ENCODE data around the gene CHFR.

DNA sequence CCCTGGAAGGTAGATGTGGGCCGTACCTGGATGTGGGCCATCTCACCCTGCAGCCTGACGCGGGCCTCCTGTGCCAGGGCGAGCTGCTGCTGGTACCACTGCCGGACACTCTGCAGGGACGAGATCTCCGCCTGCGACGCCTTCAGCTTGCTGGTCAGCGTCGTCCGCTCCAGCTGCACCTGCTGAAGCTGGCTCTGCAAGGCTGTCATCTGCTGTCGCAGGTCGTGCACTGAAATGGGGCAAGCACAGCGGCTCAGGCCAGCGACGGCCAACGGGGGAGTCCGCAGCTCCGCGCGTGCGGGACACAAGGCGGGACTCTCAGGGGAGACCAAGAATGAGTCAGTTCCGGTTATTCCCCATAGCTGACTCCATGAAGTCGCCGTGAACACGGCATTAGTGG lies 85.7 kb downstream of the CHFR start:
- TF ChIP-seq, protein P1, sequence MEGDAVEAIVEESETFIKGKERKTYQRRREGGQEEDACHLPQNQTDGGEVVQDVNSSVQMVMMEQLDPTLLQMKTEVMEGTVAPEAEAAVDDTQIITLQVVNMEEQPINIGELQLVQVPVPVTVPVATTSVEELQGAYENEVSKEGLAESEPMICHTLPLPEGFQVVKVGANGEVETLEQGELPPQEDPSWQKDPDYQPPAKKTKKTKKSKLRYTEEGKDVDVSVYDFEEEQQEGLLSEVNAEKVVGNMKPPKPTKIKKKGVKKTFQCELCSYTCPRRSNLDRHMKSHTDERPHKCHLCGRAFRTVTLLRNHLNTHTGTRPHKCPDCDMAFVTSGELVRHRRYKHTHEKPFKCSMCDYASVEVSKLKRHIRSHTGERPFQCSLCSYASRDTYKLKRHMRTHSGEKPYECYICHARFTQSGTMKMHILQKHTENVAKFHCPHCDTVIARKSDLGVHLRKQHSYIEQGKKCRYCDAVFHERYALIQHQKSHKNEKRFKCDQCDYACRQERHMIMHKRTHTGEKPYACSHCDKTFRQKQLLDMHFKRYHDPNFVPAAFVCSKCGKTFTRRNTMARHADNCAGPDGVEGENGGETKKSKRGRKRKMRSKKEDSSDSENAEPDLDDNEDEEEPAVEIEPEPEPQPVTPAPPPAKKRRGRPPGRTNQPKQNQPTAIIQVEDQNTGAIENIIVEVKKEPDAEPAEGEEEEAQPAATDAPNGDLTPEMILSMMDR (IDR thresholded peaks at IDR 0.05), result no peak
- TF ChIP-seq POLR2A (IDR thresholded peaks at IDR 0.05), result no peak
